Suprapubic skin (tissue), 4 donors: ENCODE data around the gene PRM2. TPM values are rescaled to one million over a fixed set of nuclear protein-coding genes. Genes with fewer than 3 reads are reported as not detected.

Experiments used
- DNase-seq, 2 donors: peaks; one replicate each; pipeline ENCODE4 v3.0.0-alpha.2; 2019; ENCODE audit warnings: low spot score in 2 of 2
- H3K27ac ChIP-seq: fragments of 200-600 bp; sonication (generic); one replicate; pipeline ENCODE4 v1.5.1; 2019
- H3K27me3 ChIP-seq: fragments of 200-600 bp; sonication (generic); one replicate; pipeline ENCODE4 v1.5.1; 2019
- H3K36me3 ChIP-seq: fragments of 200-600 bp; sonication (generic); one replicate; pipeline ENCODE4 v1.5.1; 2019
- H3K4me1 ChIP-seq: fragments of 200-600 bp; sonication (generic); one replicate; pipeline ENCODE4 v1.5.1; 2019
- H3K4me3 ChIP-seq: fragments of 200-600 bp; sonication (generic); one replicate; pipeline ENCODE4 v1.5.1; 2019; ENCODE audit warnings: mild to moderate bottlenecking
- H3K9me3 ChIP-seq: fragments of 200-600 bp; sonication (generic); one replicate; pipeline ENCODE4 v1.5.1; 2019
- CTCF ChIP-seq, 2 donors: fragments of 200-600 bp in 1 of 2; fragments of 450-650 bp in 1 of 2; sonication (generic) in 1 of 2; IDR thresholded peaks; one replicate each; pipeline ENCODE4 v1.5.1; 2016 to 2019; ENCODE audit warnings: antibody characterized with exemption in 2 of 2, mild to moderate bottlenecking in 1 of 2, moderate library complexity in 1 of 2
- EP300 ChIP-seq: sonication (generic); formaldehyde crosslinking; IDR thresholded peaks from one replicate; pipeline ENCODE4 v1.6.1; 2017; ENCODE audit warnings: antibody characterized with exemption
- POLR2A ChIP-seq, 2 donors: fragments of 450-650 bp; IDR thresholded peaks; one replicate each; pipeline ENCODE4 v1.6.1; 2017; ENCODE audit warnings: antibody characterized with exemption in 2 of 2, mild to moderate bottlenecking in 2 of 2, moderate library complexity in 2 of 2
- POLR2AphosphoS5 ChIP-seq, 3 donors: sonication (generic); formaldehyde crosslinking; IDR thresholded peaks; one replicate each; pipeline ENCODE4 v1.6.1; 2017; ENCODE audit warnings: antibody characterized with exemption in 3 of 3
- WGBS: methylation state at CpG from one replicate; pipeline ENCODE4 v1.1.5; 2018; 5-methylcytosine and 5-hydroxymethylcytosine counted together
- total RNA-seq, 4 donors: library from RNA; depleted of rRNA; stranded (reverse); fragments of >200 nt; gene quantifications; one replicate each; pipeline ENCODE4 v1.1.0, GENCODE V29; 2016

PRM2 gene
- total RNA-seq, 4 donors from 2014 or later = not detected

GRCh38 chr16:11276896-11277593 is 765 bp upstream of the PRM2 start:
- WGBS = 84% methylated on average over 11 of the region's 11 CpGs
- H3K27ac ChIP-seq = no peak overlapping the region
- no peaks in the 10 kb centered on the region for H3K27me3 ChIP-seq
- H3K4me3 ChIP-seq = no peak overlapping the region
- DNase-seq = no peak
- H3K4me1 ChIP-seq = peaks cover 8% of the 10 kb centered on the region
- H3K36me3 ChIP-seq = no peaks in the 10 kb centered on the region
- no peaks in the 10 kb centered on the region for H3K9me3 ChIP-seq
- TF ChIP-seq EP300 (no peak), POLR2A (IDR thresholded peaks at IDR 0.05) (no peak), CTCF (IDR thresholded peaks at IDR 0.05) (no peak), POLR2AphosphoS5 (IDR thresholded peaks at IDR 0.05) (no peak)

GRCh38 chr16:11274964-11275363 is 1.3 kb downstream of the PRM2 start:
- TF ChIP-seq POLR2A (IDR thresholded peaks at IDR 0.05) = no peak
- no peak for DNase-seq
- no peaks in the 10 kb centered on the region for H3K36me3 ChIP-seq
- H3K27me3 ChIP-seq = no peaks in the 10 kb centered on the region
- H3K27ac ChIP-seq = no peak overlapping the region
- H3K9me3 ChIP-seq = no peaks in the 10 kb centered on the region
- H3K4me1 ChIP-seq = peaks cover 8% of the 10 kb centered on the region
- 92% methylated on average over 7 of the region's 7 CpGs for WGBS
- no peak overlapping the region for H3K4me3 ChIP-seq

GRCh38 chr16:11273721-11274324 is 2.5 kb downstream of the PRM2 start:
- TF ChIP-seq POLR2AphosphoS5 (IDR thresholded peaks at IDR 0.05) (no peak), POLR2A (IDR thresholded peaks at IDR 0.05) (no peak), CTCF (IDR thresholded peaks at IDR 0.05) (no peak), EP300 (no peak)
- Histone ChIP-seq H3K4me1 (peaks cover 8% of the 10 kb centered on the region), H3K9me3 (no peaks in the 10 kb centered on the region), H3K36me3 (no peaks in the 10 kb centered on the region), H3K27me3 (no peaks in the 10 kb centered on the region), H3K27ac (no peak overlapping the region), H3K4me3 (no peak overlapping the region)
- WGBS = 58% methylated on average over 3 of the region's 3 CpGs
- DNase-seq = no peak

GRCh38 chr16:11272921-11273720 is 3.2 kb downstream of the PRM2 start, which contains the start of gene PRM3:
Gene PRM3 (minus strand): TSS chr16:11273629. CDS start chr16:11273595, 34 bp downstream.
- no peak for DNase-seq
- no peak within 1 kb of the TSS for H3K27ac ChIP-seq
- peaks cover 8% of the 10 kb centered on the region for H3K4me1 ChIP-seq
- H3K27me3 ChIP-seq = no peaks in the 10 kb centered on the region
- no peaks in the 10 kb centered on the region for H3K36me3 ChIP-seq
- WGBS = 79% methylated on average over 20 of the region's 30 CpGs
- H3K4me3 ChIP-seq = no peak within 1 kb of the TSS
- no peaks in the 10 kb centered on the region for H3K9me3 ChIP-seq
- no peak for TF ChIP-seq POLR2A (IDR thresholded peaks at IDR 0.05)
- TF ChIP-seq CTCF (IDR thresholded peaks at IDR 0.05) = no peak

- no peak for TF ChIP-seq CTCF (IDR thresholded peaks at IDR 0.05)
- DNase-seq = no peak
- Histone ChIP-seq H3K27ac (no peak overlapping the region), H3K4me1 (peaks cover 8% of the 10 kb centered on the region), H3K9me3 (no peaks in the 10 kb centered on the region), H3K27me3 (no peaks in the 10 kb centered on the region), H3K36me3 (no peaks in the 10 kb centered on the region), H3K4me3 (no peak overlapping the region)
- 60% methylated on average over 2 of the region's 6 CpGs for WGBS
These were observed 3.8 kb downstream of the PRM2 start for GRCh38 chr16:11272484-11272883.
